Cardiac ventricle fibroblast (primary cell): ENCODE results near the gene ZNF140. TPM values are rescaled to one million over a fixed set of nuclear protein-coding genes. Genes with fewer than 3 reads are reported as not detected.

Experiments used
- total RNA-seq: library from RNA; depleted of rRNA; stranded (reverse); fragments of >200 nt; gene quantifications from 2 replicates; pipeline ENCODE4 v1.2.3, GENCODE V29; 2015

The ZNF140 gene
- total RNA-seq, result 12.8 and 15.9 TPM in 2 replicates

DNA sequence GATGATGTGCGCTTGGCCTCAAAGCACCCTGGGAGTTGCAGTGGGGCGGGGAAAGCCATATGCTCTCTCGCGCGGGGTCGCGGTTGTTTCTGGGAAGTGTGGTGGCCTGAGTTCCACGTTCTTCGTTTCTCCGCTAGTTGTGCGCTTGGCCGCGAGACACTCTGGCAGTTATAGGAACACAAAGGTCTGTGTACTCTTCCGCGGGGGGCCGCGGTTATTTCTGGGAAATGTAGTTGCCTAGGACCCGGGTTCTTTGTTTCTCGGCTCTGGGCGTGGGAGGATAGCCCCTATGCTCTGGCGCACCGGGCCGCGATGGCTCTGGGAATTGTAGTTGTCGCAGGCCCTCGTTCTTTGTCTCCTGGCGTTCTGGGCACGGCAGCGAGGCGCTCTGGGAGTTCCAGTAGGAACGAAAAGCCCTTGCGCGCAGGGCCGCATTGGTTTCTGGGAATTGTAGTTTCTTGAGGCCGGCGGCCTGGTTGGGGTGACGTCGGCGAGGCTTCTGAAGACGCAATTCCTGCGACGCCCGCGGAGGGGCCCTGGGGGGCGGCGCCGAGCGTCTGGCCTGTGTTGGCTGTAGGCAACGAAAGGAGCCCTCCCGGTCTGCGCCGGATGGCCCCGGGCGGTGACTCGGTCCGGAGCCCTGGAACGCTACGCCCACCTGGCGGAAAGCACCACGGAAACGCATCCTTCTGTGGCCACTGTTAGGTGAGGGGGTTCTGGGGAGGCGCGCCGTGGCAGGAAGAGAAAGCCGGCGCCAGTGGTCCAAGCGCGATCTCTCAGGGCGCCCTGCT, at the start of gene ZNF140:
Gene ZNF140, plus strand, starts transcription at position 556 of the 791 bp plus-strand sequence. CDS start 398 bp downstream, outside the sequence.

DNA sequence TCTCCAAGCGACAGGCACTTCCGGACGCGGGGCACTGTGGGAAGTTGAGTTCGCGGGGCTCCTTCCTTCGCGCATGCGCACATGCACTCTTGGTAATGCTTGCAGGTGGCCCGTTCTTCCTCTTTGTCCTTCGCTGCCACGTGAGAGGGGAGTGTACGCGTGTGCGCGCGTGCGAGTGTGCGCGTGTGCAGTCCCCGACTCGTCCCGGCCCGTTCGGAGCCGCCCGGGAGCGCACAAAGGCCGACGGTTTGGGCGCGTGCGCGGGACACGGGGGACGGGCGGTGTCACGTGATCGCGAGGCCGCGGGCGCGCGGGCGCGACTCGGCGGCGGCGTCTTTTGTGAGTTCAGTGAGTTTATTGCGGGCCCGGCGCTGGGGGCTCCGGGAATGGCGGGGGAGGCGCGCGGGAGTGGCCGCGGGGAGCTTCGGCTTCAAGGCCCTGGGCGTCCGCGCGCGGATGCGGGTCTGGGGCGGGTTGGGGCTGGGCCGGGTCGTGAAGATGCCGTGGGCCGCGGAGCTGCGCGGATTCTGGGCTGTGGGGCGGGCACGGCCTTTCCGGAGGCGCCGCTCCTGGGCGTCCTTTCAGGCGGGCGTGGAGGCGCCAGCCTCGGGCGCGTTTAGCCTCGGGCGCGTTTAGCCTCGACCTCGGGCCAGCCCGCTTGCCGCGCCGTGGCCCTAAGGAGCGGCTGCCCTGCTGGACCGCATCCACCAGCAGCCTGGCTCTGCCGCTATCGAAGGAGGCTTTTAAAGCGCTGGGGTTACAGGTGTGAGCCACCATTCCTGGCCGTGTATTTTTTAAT, 43.3 kb upstream of the ZNF140 start, which contains the start of gene ZNF84:
Gene ZNF84, plus strand, starts transcription at position 303 of the 799 bp plus-strand sequence. CDS start 3,959 bp downstream, outside the sequence.

DNA sequence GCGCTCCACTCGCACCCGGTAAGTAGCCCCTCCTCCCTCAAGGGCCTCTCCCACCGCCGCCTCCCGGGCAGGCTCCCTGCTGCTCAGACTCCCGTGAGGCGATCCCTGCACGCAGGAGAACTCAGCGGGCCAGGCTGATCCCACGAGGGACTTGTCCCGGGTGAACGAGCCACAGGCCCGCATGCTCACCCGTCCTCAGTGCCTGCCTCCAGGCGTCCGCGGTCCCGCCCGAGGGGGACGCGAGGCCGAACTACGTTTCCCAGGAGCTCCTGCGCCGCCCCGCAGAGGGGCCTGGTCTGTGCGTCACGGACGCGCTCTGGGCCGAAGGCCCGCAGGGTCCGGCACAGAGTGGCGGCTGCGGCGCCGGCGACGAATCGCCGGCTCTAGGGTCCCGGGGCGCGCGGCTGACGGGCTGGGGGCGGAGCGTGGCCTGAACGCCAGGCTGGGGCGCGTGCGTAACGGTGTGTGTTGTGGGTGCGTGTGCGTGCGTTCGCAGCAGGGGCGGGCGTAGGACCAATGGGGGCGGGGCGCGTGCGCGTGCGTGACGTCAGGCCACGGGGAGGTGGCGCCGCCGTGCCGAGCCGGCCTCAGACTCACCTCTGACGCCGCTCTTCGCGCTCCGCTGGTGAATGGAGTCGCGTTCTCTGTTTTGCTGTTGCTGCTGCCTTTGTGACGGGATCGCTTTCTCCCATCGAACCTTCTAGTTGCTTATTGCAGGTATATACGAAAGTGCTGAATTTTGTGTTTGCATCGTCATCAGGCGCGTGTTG, 49.5 kb downstream of the ZNF140 start, which contains the start of the genes ZNF10 and ZNF891:
Gene ZNF10, plus strand, starts transcription at position 590 of the 770 bp plus-strand sequence. CDS start 13,866 bp downstream, outside the sequence.
Gene ZNF891, minus strand, starts transcription at position 237 of the 770 bp plus-strand sequence. CDS start 8,356 bp downstream, outside the sequence.

Other genes starting within 250 kb of the ZNF140 start
- gene CHFR, start 193.3 kb upstream of the ZNF140 start, total RNA-seq, result 19.7 and 22.3 TPM in 2 replicates
- 6.9 and 14.0 TPM in 2 replicates for gene ZNF605, start 124.6 kb upstream of the ZNF140 start, total RNA-seq
- 5.8 and 9.6 TPM in 2 replicates for gene ZNF26, start 94.6 kb upstream of the ZNF140 start, total RNA-seq
- gene ZNF84, start 43.4 kb upstream of the ZNF140 start, total RNA-seq, result 11.6 and 14.4 TPM in 2 replicates
- 1.00 and 1.2 TPM in 2 replicates for gene ZNF891, start 49.4 kb downstream of the ZNF140 start, total RNA-seq
- 8.0 and 9.4 TPM in 2 replicates for gene ZNF10, start 49.7 kb downstream of the ZNF140 start, total RNA-seq
- 13.8 and 24.8 TPM in 2 replicates for gene ZNF268, start 100.6 kb downstream of the ZNF140 start, total RNA-seq
- not detected in 2 replicates for gene ANHX, start 155.0 kb downstream of the ZNF140 start, total RNA-seq